Measurements from ENCODE around the gene DNM2.
A peak's percentile ranks its signal among the peaks of the same experiment; 100 is the strongest.

The DNM2 gene

GRCh38 chr19:10681658-10682057, 36.2 kb upstream of the DNM2 start:
- H3K27ac ChIP-seq (ENCODE audit: low read depth, low read length): no peak overlapping the region

GRCh38 chr19:10682397-10683063, 35.3 kb upstream of the DNM2 start:
- H3K27ac ChIP-seq (ENCODE audit: low read depth, low read length): no peak overlapping the region
- H3K4me1 ChIP-seq (ENCODE audit: control insufficient read depth, insufficient read depth, low read length, unreplicated experiment): peaks cover 5% of the 10 kb centered on the region
- H3K36me3 ChIP-seq (ENCODE audit: insufficient read depth, low read length): peaks cover 19% of the 10 kb centered on the region
- no peak overlapping the region for H3K4me3 ChIP-seq (ENCODE audit: low read depth, low read length)
- H3K79me2 ChIP-seq (ENCODE audit: control insufficient read depth, insufficient read depth, low read length, unreplicated experiment): peaks cover 10% of the 10 kb centered on the region
- H2AFZ ChIP-seq (ENCODE audit: low read length, unreplicated experiment): no peak overlapping the region
- no peaks in the 10 kb centered on the region for H3K27me3 ChIP-seq (ENCODE audit: insufficient read depth, low read length)

More at GRCh38 chr19:10681658-10682057, 36.2 kb upstream of the DNM2 start:
- H3K4me3 ChIP-seq (ENCODE audit: low read depth, low read length): no peak overlapping the region
- peaks cover 25% of the 10 kb centered on the region for H3K36me3 ChIP-seq (ENCODE audit: insufficient read depth, low read length)
- H3K27me3 ChIP-seq (ENCODE audit: insufficient read depth, low read length): no peaks in the 10 kb centered on the region
- H3K4me1 ChIP-seq (ENCODE audit: control insufficient read depth, insufficient read depth, low read length, unreplicated experiment): peaks cover 5% of the 10 kb centered on the region
- peaks cover 15% of the 10 kb centered on the region for H3K79me2 ChIP-seq (ENCODE audit: control insufficient read depth, insufficient read depth, low read length, unreplicated experiment)
- H2AFZ ChIP-seq (ENCODE audit: low read length, unreplicated experiment): no peak overlapping the region

GRCh38 chr19:10683064-10683426, 34.8 kb upstream of the DNM2 start:
- H3K4me1 ChIP-seq (ENCODE audit: control insufficient read depth, insufficient read depth, low read length, unreplicated experiment): peaks cover 5% of the 10 kb centered on the region
- no peak overlapping the region for H2AFZ ChIP-seq (ENCODE audit: low read length, unreplicated experiment)
- peaks cover 19% of the 10 kb centered on the region for H3K36me3 ChIP-seq (ENCODE audit: insufficient read depth, low read length)
- peaks cover 8% of the 10 kb centered on the region for H3K79me2 ChIP-seq (ENCODE audit: control insufficient read depth, insufficient read depth, low read length, unreplicated experiment)
- H3K27me3 ChIP-seq (ENCODE audit: insufficient read depth, low read length): no peaks in the 10 kb centered on the region
- no peak overlapping the region for H3K4me3 ChIP-seq (ENCODE audit: low read depth, low read length)
- no peak overlapping the region for H3K27ac ChIP-seq (ENCODE audit: low read depth, low read length)

- Histone ChIP-seq H3K79me2 (ENCODE audit: control insufficient read depth, insufficient read depth, low read length, unreplicated experiment) (peaks cover 10% of the 10 kb centered on the region), H3K36me3 (ENCODE audit: insufficient read depth, low read length) (peaks cover 17% of the 10 kb centered on the region)
Measured at GRCh38 chr19:10683582-10683981, 34.3 kb upstream of the DNM2 start.

GRCh38 chr19:10685210-10685609, 32.7 kb upstream of the DNM2 start:
- Histone ChIP-seq H3K36me3 (ENCODE audit: insufficient read depth, low read length) (peaks cover 12% of the 10 kb centered on the region), H3K27me3 (ENCODE audit: insufficient read depth, low read length) (no peaks in the 10 kb centered on the region), H3K27ac (ENCODE audit: low read depth, low read length) (no peak overlapping the region), H3K4me1 (ENCODE audit: control insufficient read depth, insufficient read depth, low read length, unreplicated experiment) (peaks cover 9% of the 10 kb centered on the region), H3K4me3 (ENCODE audit: low read depth, low read length) (no peak overlapping the region), H2AFZ (ENCODE audit: low read length, unreplicated experiment) (no peak overlapping the region), H3K79me2 (ENCODE audit: control insufficient read depth, insufficient read depth, low read length, unreplicated experiment) (peaks cover 10% of the 10 kb centered on the region)

More at GRCh38 chr19:10683582-10683981, 34.3 kb upstream of the DNM2 start:
- Histone ChIP-seq H3K4me1 (ENCODE audit: control insufficient read depth, insufficient read depth, low read length, unreplicated experiment) (peaks cover 5% of the 10 kb centered on the region), H3K27me3 (ENCODE audit: insufficient read depth, low read length) (no peaks in the 10 kb centered on the region), H3K27ac (ENCODE audit: low read depth, low read length) (no peak overlapping the region), H3K4me3 (ENCODE audit: low read depth, low read length) (no peak overlapping the region), H2AFZ (ENCODE audit: low read length, unreplicated experiment) (no peak overlapping the region)

GRCh38 chr19:10686193-10686592, 31.7 kb upstream of the DNM2 start:
- H3K36me3 ChIP-seq (ENCODE audit: insufficient read depth, low read length): peaks cover 9% of the 10 kb centered on the region

GRCh38 chr19:10686661-10687517, 31.0 kb upstream of the DNM2 start:
- Histone ChIP-seq H3K36me3 (ENCODE audit: insufficient read depth, low read length) (peaks cover 9% of the 10 kb centered on the region), H3K27me3 (ENCODE audit: insufficient read depth, low read length) (no peaks in the 10 kb centered on the region), H3K27ac (ENCODE audit: low read depth, low read length) (peak overlapping the region; percentile 52), H3K4me3 (ENCODE audit: low read depth, low read length) (no peak overlapping the region), H3K4me1 (ENCODE audit: control insufficient read depth, insufficient read depth, low read length, unreplicated experiment) (peaks cover 9% of the 10 kb centered on the region), H3K79me2 (ENCODE audit: control insufficient read depth, insufficient read depth, low read length, unreplicated experiment) (peaks cover 10% of the 10 kb centered on the region), H2AFZ (ENCODE audit: low read length, unreplicated experiment) (no peak overlapping the region)

More at GRCh38 chr19:10686193-10686592, 31.7 kb upstream of the DNM2 start:
- H3K27me3 ChIP-seq (ENCODE audit: insufficient read depth, low read length): no peaks in the 10 kb centered on the region
- H3K27ac ChIP-seq (ENCODE audit: low read depth, low read length): peak overlapping the region; percentile 52; the same call in 1 of the 2 replicates
- peaks cover 9% of the 10 kb centered on the region for H3K4me1 ChIP-seq (ENCODE audit: control insufficient read depth, insufficient read depth, low read length, unreplicated experiment)
- H3K4me3 ChIP-seq (ENCODE audit: low read depth, low read length): no peak overlapping the region
- no peak overlapping the region for H2AFZ ChIP-seq (ENCODE audit: low read length, unreplicated experiment)
- H3K79me2 ChIP-seq (ENCODE audit: control insufficient read depth, insufficient read depth, low read length, unreplicated experiment): peaks cover 10% of the 10 kb centered on the region

- no peaks in the 10 kb centered on the region for H3K27me3 ChIP-seq (ENCODE audit: insufficient read depth, low read length)
- peaks cover 7% of the 10 kb centered on the region for H3K36me3 ChIP-seq (ENCODE audit: insufficient read depth, low read length)
- H3K27ac ChIP-seq (ENCODE audit: low read depth, low read length): no peak overlapping the region
- peaks cover 10% of the 10 kb centered on the region for H3K79me2 ChIP-seq (ENCODE audit: control insufficient read depth, insufficient read depth, low read length, unreplicated experiment)
- no peak overlapping the region for H3K4me3 ChIP-seq (ENCODE audit: low read depth, low read length)
- peaks cover 9% of the 10 kb centered on the region for H3K4me1 ChIP-seq (ENCODE audit: control insufficient read depth, insufficient read depth, low read length, unreplicated experiment)
- no peak overlapping the region for H2AFZ ChIP-seq (ENCODE audit: low read length, unreplicated experiment)
Measured at GRCh38 chr19:10687518-10688288, 30.2 kb upstream of the DNM2 start.

GRCh38 chr19:10688545-10689280, 29.2 kb upstream of the DNM2 start:
- H3K36me3 ChIP-seq (ENCODE audit: insufficient read depth, low read length): peaks cover 5% of the 10 kb centered on the region

GRCh38 chr19:10690341-10690781, 27.5 kb upstream of the DNM2 start:
- H3K36me3 ChIP-seq (ENCODE audit: insufficient read depth, low read length): no peaks in the 10 kb centered on the region; the same call in 1 of the 2 replicates
- H3K4me1 ChIP-seq (ENCODE audit: control insufficient read depth, insufficient read depth, low read length, unreplicated experiment): peaks cover 9% of the 10 kb centered on the region
- H3K27me3 ChIP-seq (ENCODE audit: insufficient read depth, low read length): no peaks in the 10 kb centered on the region
- no peak overlapping the region for H2AFZ ChIP-seq (ENCODE audit: low read length, unreplicated experiment)
- H3K79me2 ChIP-seq (ENCODE audit: control insufficient read depth, insufficient read depth, low read length, unreplicated experiment): peaks cover 7% of the 10 kb centered on the region
- no peak overlapping the region for H3K27ac ChIP-seq (ENCODE audit: low read depth, low read length)
- no peak overlapping the region for H3K4me3 ChIP-seq (ENCODE audit: low read depth, low read length)

More at GRCh38 chr19:10688545-10689280, 29.2 kb upstream of the DNM2 start:
- no peak overlapping the region for H2AFZ ChIP-seq (ENCODE audit: low read length, unreplicated experiment)
- no peaks in the 10 kb centered on the region for H3K27me3 ChIP-seq (ENCODE audit: insufficient read depth, low read length)
- no peak overlapping the region for H3K27ac ChIP-seq (ENCODE audit: low read depth, low read length)
- peaks cover 10% of the 10 kb centered on the region for H3K79me2 ChIP-seq (ENCODE audit: control insufficient read depth, insufficient read depth, low read length, unreplicated experiment)
- H3K4me1 ChIP-seq (ENCODE audit: control insufficient read depth, insufficient read depth, low read length, unreplicated experiment): peaks cover 9% of the 10 kb centered on the region
- no peak overlapping the region for H3K4me3 ChIP-seq (ENCODE audit: low read depth, low read length)
